WTC11 (cell line): ENCODE data around the gene CCN6. TPM values are rescaled to one million over a fixed set of nuclear protein-coding genes. Genes with fewer than 3 reads are reported as not detected.

ENCODE experiments used
- ATAC-seq: fragments of 200-7000 bp; cut with Tn5 transposase; 2 replicates; pipeline ENCODE4 v1.10.0; 2021; ENCODE audit warnings: mild to moderate bottlenecking, moderate library complexity
- CTCF ChIA-PET: fragments of 300-600 bp; sonication (Branson Sonifier 250); formaldehyde crosslinking; loops from one replicate; lab custom pipeline; 2021; ENCODE audit warnings: antibody characterized with exemption; lab: Charles Lee
- POLR2A ChIA-PET: fragments of 350-600 bp; sonication (Branson Sonifier 250); formaldehyde crosslinking; loops from one replicate; lab custom pipeline; 2021; ENCODE audit warnings: antibody characterized with exemption; lab: Charles Lee
- DNase-seq: peaks from one replicate; pipeline ENCODE4 v3.0.0; 2021; ENCODE audit warnings: low spot score
- H3K27ac Mint-ChIP-seq: 2 replicates; pipeline ENCODE4 v1.8.0; 2021; ENCODE audit warnings: mixed read lengths
- H3K27me3 Mint-ChIP-seq: 2 replicates; pipeline ENCODE4 v1.8.0; 2021; ENCODE audit warnings: low read depth, mild to moderate bottlenecking, moderate library complexity, mixed read lengths
- H3K36me3 Mint-ChIP-seq: 2 replicates; pipeline ENCODE4 v1.8.0; 2021; ENCODE audit warnings: mixed read lengths
- H3K4me1 Mint-ChIP-seq: 2 replicates; pipeline ENCODE4 v1.8.0; 2022; ENCODE audit warnings: mixed read lengths
- H3K4me3 Mint-ChIP-seq: 2 replicates; pipeline ENCODE4 v1.8.0; 2021; ENCODE audit warnings: mild to moderate bottlenecking, moderate library complexity, mixed read lengths
- H3K9me3 Mint-ChIP-seq: 2 replicates; pipeline ENCODE4 v1.8.0; 2021; ENCODE audit warnings: mixed read lengths
- ELF4 ChIP-seq: sonication (generic); formaldehyde crosslinking; IDR thresholded peaks from 2 replicates; pipeline ENCODE4 v1.8.1; 2022; ENCODE audit warnings: low read depth, mild to moderate bottlenecking, moderate library complexity, missing genetic modification reagents
- FOXK1 ChIP-seq: sonication (generic); formaldehyde crosslinking; IDR thresholded peaks from 2 replicates; pipeline ENCODE4 v1.8.0; 2022; ENCODE audit warnings: mild to moderate bottlenecking, moderate library complexity, missing genetic modification reagents
- FOXP1 ChIP-seq: sonication (generic); formaldehyde crosslinking; IDR thresholded peaks from 2 replicates; pipeline ENCODE4 v1.8.0; 2022; ENCODE audit warnings: missing genetic modification reagents, mild to moderate bottlenecking, moderate library complexity, borderline replicate concordance
- HMGA2 ChIP-seq: fragments of 250-450 bp; sonication (Bioruptor Pico); IDR thresholded peaks from 2 replicates; pipeline ENCODE4 v1.4.0; 2021; ENCODE audit warnings: mild to moderate bottlenecking, moderate library complexity
- OVOL2 ChIP-seq: fragments of 250-450 bp; sonication (Bioruptor Pico); IDR thresholded peaks from 2 replicates; pipeline ENCODE4 v1.9.0; 2021; ENCODE audit warnings: mild to moderate bottlenecking, borderline replicate concordance
- RORB ChIP-seq: fragments of 250-450 bp; sonication (Bioruptor Pico); IDR thresholded peaks from 2 replicates; pipeline ENCODE4 v1.9.0; 2021; ENCODE audit warnings: mild to moderate bottlenecking
- ZNF121 ChIP-seq: sonication (generic); formaldehyde crosslinking; IDR thresholded peaks from 2 replicates; pipeline ENCODE4 v1.8.0; 2023; ENCODE audit warnings: missing genetic modification reagents
- ZNF671 ChIP-seq: fragments of 250-450 bp; sonication (Bioruptor Pico); IDR thresholded peaks from 2 replicates; pipeline ENCODE4 v1.8.0; 2021; ENCODE audit warnings: mild to moderate bottlenecking
- total RNA-seq: library from RNA; stranded (reverse); gene quantifications from 3 replicates; pipeline ENCODE4 v1.2.3, GENCODE V29; 2021
- TF ChIP-seq, protein P1 (sequence below): sonication (generic); formaldehyde crosslinking; IDR thresholded peaks from 2 replicates; pipeline ENCODE4 v1.8.0; 2023; ENCODE audit warnings: missing genetic modification reagents, mild to moderate bottlenecking, borderline replicate concordance
- TF ChIP-seq, protein P2 (sequence below): fragments of 200-600 bp; IDR thresholded peaks from 2 replicates; pipeline ENCODE4 v1.8.0; 2022; ENCODE audit warnings: antibody characterized with exemption
- TF ChIP-seq, protein P3 (sequence below): sonication (generic); formaldehyde crosslinking; IDR thresholded peaks from 2 replicates; pipeline ENCODE4 v1.8.0; 2022; ENCODE audit warnings: missing genetic modification reagents

Gene CCN6
- total RNA-seq, 1 experiment from 2014 or later = not detected

DNA sequence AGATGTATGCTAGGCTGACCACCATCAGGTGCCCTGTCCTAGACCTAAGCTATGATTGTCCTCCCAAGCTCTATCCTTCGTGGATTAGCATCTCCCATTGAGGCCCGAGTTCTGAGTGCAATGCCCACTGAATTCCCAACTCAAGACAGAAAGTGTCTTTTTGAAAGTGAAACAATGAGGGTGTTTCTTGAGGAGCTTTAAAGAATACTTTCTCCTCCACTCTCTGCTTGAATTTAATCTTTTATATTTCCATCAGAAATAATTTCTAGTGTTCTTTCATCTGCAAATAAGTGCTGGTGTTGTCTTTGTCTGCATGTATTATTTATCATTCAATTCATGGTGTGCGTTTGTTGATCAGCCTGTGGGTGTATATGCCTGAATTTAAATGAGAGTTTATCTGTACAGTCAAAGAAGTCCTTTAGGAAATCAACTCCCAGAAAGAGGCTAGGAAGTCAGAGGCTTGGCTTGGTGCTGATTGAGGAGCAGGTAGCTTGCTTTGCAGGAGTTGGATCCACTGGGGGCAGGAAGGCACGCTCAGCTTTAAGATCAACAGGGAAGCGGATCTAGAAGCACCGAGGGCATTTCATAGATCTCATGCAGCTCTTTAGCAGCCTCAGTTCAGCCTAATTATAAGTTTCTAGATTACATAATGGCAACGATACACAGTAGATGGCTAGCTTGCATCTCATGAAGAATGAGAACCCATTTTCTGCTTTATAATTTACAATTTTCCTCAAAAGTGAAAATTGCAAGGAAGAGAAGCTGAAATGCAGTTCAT is 36.0 kb upstream of the CCN6 start:
- no peak for TF ChIP-seq ZNF121 (CRISPR knock-in tag)
- no peak for TF ChIP-seq FOXK1 (CRISPR knock-in tag)
- no peak for TF ChIP-seq OVOL2 (CRISPR knock-in tag)
- TF ChIP-seq ELF4 (CRISPR knock-in tag) = no peak
- TF ChIP-seq, protein P1, sequence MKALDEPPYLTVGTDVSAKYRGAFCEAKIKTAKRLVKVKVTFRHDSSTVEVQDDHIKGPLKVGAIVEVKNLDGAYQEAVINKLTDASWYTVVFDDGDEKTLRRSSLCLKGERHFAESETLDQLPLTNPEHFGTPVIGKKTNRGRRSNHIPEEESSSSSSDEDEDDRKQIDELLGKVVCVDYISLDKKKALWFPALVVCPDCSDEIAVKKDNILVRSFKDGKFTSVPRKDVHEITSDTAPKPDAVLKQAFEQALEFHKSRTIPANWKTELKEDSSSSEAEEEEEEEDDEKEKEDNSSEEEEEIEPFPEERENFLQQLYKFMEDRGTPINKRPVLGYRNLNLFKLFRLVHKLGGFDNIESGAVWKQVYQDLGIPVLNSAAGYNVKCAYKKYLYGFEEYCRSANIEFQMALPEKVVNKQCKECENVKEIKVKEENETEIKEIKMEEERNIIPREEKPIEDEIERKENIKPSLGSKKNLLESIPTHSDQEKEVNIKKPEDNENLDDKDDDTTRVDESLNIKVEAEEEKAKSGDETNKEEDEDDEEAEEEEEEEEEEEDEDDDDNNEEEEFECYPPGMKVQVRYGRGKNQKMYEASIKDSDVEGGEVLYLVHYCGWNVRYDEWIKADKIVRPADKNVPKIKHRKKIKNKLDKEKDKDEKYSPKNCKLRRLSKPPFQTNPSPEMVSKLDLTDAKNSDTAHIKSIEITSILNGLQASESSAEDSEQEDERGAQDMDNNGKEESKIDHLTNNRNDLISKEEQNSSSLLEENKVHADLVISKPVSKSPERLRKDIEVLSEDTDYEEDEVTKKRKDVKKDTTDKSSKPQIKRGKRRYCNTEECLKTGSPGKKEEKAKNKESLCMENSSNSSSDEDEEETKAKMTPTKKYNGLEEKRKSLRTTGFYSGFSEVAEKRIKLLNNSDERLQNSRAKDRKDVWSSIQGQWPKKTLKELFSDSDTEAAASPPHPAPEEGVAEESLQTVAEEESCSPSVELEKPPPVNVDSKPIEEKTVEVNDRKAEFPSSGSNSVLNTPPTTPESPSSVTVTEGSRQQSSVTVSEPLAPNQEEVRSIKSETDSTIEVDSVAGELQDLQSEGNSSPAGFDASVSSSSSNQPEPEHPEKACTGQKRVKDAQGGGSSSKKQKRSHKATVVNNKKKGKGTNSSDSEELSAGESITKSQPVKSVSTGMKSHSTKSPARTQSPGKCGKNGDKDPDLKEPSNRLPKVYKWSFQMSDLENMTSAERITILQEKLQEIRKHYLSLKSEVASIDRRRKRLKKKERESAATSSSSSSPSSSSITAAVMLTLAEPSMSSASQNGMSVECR (CRISPR knock-in tag) = no peak
- no peak for TF ChIP-seq ZNF671
- no peak for TF ChIP-seq HMGA2 (CRISPR knock-in tag)
- TF ChIP-seq RORB (CRISPR knock-in tag) = no peak
- TF ChIP-seq, protein P2, sequence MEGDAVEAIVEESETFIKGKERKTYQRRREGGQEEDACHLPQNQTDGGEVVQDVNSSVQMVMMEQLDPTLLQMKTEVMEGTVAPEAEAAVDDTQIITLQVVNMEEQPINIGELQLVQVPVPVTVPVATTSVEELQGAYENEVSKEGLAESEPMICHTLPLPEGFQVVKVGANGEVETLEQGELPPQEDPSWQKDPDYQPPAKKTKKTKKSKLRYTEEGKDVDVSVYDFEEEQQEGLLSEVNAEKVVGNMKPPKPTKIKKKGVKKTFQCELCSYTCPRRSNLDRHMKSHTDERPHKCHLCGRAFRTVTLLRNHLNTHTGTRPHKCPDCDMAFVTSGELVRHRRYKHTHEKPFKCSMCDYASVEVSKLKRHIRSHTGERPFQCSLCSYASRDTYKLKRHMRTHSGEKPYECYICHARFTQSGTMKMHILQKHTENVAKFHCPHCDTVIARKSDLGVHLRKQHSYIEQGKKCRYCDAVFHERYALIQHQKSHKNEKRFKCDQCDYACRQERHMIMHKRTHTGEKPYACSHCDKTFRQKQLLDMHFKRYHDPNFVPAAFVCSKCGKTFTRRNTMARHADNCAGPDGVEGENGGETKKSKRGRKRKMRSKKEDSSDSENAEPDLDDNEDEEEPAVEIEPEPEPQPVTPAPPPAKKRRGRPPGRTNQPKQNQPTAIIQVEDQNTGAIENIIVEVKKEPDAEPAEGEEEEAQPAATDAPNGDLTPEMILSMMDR = no peak
- TF ChIP-seq FOXP1 (CRISPR knock-in tag) = no peak
- ATAC-seq (no peak), DNase-seq (no peak)
- Mint-ChIP-seq H3K9me3 (peaks cover under 1% of the 10 kb centered on the region; the same call in 1 of the 2 replicates), H3K27me3 (no peaks in the 10 kb centered on the region), H3K36me3 (no peaks in the 10 kb centered on the region), H3K4me3 (no peak overlapping the region), H3K4me1 (no peaks in the 10 kb centered on the region), H3K27ac (no peak overlapping the region)
- CTCF ChIA-PET = interaction anchor here (1.5 kb wide), 1 partner anchor 11 kb away, joined by 6 read pairs; no protein-coding TSS in a partner anchor
- POLR2A ChIA-PET = no interaction called here

DNA sequence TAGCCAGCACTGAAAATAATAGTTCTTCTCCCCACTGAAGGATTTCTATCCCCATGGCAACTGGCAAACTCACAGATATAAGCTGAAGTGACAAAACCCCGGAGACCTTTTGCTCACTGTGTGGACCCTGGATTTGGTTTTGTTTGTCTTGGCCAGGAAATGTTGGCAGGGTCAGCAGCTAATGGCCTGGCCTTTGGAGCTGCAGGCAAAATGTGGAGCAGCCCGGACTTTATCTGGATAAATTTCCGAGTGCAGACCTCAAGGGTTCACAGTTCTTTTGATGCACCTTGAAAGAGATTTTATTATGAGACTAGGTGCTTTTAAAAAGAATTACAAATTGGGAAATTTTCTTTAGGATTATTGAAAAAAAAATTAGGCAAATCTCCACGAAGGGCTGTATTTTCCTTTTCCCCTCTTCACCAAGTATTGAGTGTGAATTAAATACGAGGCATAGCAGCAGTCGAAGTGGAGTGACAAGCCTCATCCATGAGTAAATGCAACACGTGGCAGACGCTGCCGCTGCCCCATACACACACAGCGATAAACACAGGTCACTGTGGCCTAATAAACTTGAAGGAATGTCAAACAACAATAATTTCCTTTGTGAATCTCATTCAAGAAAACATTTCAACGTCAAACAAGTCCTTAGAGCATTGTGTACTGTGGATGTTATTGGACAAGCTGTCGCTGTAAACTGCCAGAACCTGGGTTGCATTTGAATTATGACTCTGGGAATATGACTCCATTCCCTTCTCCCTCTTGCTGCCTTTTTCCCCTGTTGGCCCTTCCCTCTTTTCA is 35.1 kb upstream of the CCN6 start:
- no peak for TF ChIP-seq FOXP1 (CRISPR knock-in tag)
- TF ChIP-seq, protein P3, sequence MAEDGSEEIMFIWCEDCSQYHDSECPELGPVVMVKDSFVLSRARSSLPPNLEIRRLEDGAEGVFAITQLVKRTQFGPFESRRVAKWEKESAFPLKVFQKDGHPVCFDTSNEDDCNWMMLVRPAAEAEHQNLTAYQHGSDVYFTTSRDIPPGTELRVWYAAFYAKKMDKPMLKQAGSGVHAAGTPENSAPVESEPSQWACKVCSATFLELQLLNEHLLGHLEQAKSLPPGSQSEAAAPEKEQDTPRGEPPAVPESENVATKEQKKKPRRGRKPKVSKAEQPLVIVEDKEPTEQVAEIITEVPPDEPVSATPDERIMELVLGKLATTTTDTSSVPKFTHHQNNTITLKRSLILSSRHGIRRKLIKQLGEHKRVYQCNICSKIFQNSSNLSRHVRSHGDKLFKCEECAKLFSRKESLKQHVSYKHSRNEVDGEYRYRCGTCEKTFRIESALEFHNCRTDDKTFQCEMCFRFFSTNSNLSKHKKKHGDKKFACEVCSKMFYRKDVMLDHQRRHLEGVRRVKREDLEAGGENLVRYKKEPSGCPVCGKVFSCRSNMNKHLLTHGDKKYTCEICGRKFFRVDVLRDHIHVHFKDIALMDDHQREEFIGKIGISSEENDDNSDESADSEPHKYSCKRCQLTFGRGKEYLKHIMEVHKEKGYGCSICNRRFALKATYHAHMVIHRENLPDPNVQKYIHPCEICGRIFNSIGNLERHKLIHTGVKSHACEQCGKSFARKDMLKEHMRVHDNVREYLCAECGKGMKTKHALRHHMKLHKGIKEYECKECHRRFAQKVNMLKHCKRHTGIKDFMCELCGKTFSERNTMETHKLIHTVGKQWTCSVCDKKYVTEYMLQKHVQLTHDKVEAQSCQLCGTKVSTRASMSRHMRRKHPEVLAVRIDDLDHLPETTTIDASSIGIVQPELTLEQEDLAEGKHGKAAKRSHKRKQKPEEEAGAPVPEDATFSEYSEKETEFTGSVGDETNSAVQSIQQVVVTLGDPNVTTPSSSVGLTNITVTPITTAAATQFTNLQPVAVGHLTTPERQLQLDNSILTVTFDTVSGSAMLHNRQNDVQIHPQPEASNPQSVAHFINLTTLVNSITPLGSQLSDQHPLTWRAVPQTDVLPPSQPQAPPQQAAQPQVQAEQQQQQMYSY = peak; percentile 55; the same call in 1 of the 2 replicates
- TF ChIP-seq, all 79 proteins: peak for 1
- peaks cover 4% of the 10 kb centered on the region for H3K36me3 Mint-ChIP-seq
- DNase-seq = no peak
- no peak for ATAC-seq
- no peaks in the 10 kb centered on the region; the same call in 1 of the 2 replicates for H3K27me3 Mint-ChIP-seq
- H3K27ac Mint-ChIP-seq = no peak overlapping the region
- H3K4me1 Mint-ChIP-seq = no peaks in the 10 kb centered on the region
- ChIA-PET CTCF (interaction anchor here (1.5 kb wide), 1 partner anchor 10 kb away, joined by 6 read pairs; no protein-coding TSS in a partner anchor), POLR2A (no interaction called here)
- H3K4me3 Mint-ChIP-seq = no peak overlapping the region
- H3K9me3 Mint-ChIP-seq = peaks cover 9% of the 10 kb centered on the region
